ENCODE measurements around the gene KCTD19.

Gene KCTD19

DNA sequence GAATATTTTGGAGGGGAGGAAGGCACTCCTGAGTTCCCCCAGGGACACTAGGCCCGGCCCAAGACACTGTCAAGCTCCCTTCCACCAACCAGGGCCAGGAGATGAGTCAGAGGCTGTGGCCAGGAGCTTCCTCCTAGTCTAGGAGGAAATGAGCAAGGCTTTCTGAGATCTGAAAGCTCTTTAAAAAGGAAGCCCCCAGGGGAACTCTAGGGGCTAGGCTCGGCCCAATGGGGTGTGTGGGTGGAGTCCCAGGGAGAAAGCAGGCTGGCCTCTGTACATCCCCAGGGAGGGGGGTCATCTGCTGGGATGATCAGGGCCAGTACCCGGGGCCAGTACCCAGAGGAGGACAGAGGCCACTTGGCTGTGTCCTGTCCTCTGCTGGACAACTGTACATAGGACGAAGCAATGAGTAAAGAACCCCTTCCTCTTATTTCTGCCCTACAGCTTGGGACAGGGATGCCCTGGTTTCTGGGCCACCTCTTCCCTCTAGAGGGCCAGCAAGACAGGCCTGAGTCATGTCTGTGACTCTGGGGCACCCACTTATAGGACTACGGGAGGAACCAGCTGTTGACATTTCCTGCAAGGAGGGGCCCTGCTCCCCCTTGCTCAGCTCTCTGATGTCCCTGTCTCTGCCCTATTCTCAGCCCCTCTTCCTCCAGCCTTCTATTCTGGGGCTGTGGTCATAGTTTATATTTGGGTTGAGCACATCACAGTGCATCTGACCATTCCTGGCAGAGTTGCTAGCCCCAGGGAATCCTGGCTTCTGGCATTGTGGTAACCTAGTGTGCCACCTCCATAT, 82.0 kb downstream of the KCTD19 start:
- Histone ChIP-seq H3K4me1 (ENCODE audit: control insufficient read depth, insufficient read depth, low read length) (peaks cover 20% of the 10 kb centered on the region), H3K36me3 (ENCODE audit: control insufficient read depth, insufficient read depth, low read length) (peaks cover 2% of the 10 kb centered on the region), H3K27me3 (ENCODE audit: control insufficient read depth, insufficient read depth, low read length) (peaks cover 11% of the 10 kb centered on the region), H3K9me3 (ENCODE audit: control insufficient read depth, insufficient read depth, low read length) (no peaks in the 10 kb centered on the region), H3K9ac (ENCODE audit: low read depth, low read length) (no peak overlapping the region), H3K4me3 (ENCODE audit: low read depth, low read length) (peak overlapping the region; percentile 13)

DNA sequence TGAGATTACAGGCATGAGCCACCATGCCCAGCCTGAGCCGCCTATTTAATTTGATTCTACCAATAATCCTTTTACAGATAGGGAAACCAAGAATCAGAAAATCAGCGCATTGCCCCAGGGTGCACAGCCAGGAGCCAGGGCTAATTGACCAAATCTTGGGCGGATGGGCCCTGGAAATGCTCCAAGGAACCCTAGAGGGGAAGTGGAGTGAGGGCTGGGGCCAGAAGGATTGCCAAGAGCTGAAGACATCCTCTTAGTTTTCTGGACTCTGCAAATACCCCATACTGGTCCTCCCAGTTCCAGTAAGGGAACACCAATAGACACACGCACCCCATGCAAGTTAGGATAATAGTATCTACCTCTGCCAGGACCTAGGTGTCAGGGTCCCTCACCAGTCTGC, 83.1 kb downstream of the KCTD19 start:
- H3K9me3 ChIP-seq (ENCODE audit: control insufficient read depth, insufficient read depth, low read length): no peaks in the 10 kb centered on the region
- H3K4me1 ChIP-seq (ENCODE audit: control insufficient read depth, insufficient read depth, low read length): peaks cover 20% of the 10 kb centered on the region
- no peak overlapping the region for H3K4me3 ChIP-seq (ENCODE audit: low read depth, low read length)
- H3K27me3 ChIP-seq (ENCODE audit: control insufficient read depth, insufficient read depth, low read length): peaks cover 4% of the 10 kb centered on the region
- peaks cover 5% of the 10 kb centered on the region for H3K36me3 ChIP-seq (ENCODE audit: control insufficient read depth, insufficient read depth, low read length)
- H3K9ac ChIP-seq (ENCODE audit: low read depth, low read length): no peak overlapping the region

DNA sequence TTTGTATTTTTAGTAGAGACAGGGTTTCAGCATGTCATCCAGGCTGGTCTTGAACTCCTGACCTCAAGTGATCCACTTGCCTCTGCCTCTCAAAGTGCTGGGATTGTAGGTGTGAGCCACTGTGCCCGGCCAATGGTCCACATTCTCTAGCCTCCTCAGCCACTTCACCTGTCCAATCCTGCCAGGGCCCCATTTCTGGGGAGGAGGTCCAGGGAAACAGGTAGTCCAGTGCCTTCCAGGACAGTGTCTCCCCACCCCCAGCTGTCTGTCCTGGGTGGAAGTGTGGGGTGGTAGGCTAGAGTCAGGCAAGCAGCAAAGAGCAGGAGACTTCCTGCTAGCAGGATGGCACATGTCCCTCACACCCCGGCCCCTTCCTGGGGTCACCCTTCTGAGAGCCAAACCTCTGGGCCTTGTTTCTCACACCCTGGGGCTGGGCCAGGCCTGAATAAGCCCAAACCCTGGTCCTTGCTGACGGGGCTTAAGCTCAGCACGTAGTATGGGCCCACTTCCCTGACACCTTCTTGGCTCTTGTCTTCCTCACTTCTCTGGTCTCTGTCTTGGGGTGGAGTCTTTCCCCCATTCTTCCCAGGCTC, 84.3 kb downstream of the KCTD19 start:
- no peak overlapping the region for H3K9ac ChIP-seq (ENCODE audit: low read depth, low read length)
- H3K4me3 ChIP-seq (ENCODE audit: low read depth, low read length): no peak overlapping the region
- peaks cover 17% of the 10 kb centered on the region for H3K4me1 ChIP-seq (ENCODE audit: control insufficient read depth, insufficient read depth, low read length)
- H3K27me3 ChIP-seq (ENCODE audit: control insufficient read depth, insufficient read depth, low read length): no peaks in the 10 kb centered on the region
- H3K9me3 ChIP-seq (ENCODE audit: control insufficient read depth, insufficient read depth, low read length): no peaks in the 10 kb centered on the region
- H3K36me3 ChIP-seq (ENCODE audit: control insufficient read depth, insufficient read depth, low read length): peaks cover 11% of the 10 kb centered on the region

DNA sequence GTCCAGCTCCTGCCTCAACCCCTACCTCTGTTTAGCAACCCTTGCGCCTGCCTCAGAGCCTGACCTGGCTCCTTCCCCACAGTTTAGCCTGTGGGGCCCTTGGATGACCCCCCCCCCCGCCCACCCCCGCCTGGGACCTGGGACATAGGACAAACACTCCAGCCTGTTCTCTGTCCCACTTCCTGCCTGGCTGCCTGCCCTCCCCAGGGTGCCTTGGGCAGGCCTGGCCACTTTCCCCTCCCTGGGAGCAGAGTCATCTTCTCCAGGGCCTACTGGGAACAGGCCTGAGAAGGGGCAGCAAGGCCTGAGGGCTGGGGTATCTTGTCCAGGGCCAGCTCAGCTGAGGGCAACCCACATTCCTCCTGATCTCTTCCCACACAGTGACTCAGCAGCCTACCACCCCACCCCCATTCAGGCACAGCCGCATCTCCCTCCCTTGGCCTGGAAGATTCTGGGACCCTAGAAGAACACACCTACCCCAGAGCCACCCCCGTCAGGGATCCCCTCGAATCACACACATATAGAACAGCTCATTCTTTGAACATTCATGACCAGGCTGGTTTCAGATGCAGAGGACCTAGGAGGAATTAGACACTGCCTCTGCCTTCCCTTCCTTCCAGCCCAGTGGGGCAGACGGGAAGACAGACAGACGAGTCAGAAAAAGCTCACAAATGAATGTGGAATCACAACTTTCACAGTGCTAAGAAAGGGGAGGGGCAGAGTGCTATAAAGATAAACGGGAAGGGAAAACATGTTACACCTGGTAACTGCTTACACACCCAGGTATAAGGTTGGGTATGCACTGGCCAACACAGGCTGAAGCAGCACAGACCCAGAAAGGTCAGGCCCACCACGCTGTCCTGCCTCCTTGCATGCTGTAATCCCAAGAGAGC, 85.3 kb downstream of the KCTD19 start:
- Histone ChIP-seq H3K4me3 (ENCODE audit: low read depth, low read length) (no peak overlapping the region), H3K9ac (ENCODE audit: low read depth, low read length) (peak overlapping the region; percentile 47), H3K36me3 (ENCODE audit: control insufficient read depth, insufficient read depth, low read length) (peaks cover 12% of the 10 kb centered on the region), H3K27me3 (ENCODE audit: control insufficient read depth, insufficient read depth, low read length) (no peaks in the 10 kb centered on the region), H3K4me1 (ENCODE audit: control insufficient read depth, insufficient read depth, low read length) (peaks cover 17% of the 10 kb centered on the region), H3K9me3 (ENCODE audit: control insufficient read depth, insufficient read depth, low read length) (no peaks in the 10 kb centered on the region)

DNA sequence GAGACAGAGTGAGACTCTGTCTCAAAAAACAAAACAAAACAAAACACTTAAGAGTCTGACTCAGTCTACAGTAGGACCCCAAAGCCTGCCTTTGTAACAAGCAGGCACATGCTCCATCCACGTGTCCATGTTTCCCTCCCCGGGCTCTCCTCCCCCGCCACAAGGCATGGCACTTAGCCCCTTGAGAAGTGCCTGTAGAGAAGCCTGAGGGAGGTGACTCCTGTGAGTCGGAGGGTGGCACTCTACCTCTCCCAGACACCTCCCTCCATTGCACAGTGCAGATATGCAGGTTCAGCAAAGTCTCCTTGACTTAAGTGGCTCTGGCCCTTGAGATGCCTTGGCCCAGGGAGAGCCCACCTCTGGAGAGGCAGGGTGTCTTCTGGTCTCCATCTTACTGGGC, 86.0 kb downstream of the KCTD19 start:
- Histone ChIP-seq H3K9ac (ENCODE audit: low read depth, low read length) (no peak overlapping the region), H3K36me3 (ENCODE audit: control insufficient read depth, insufficient read depth, low read length) (peaks cover 16% of the 10 kb centered on the region), H3K4me3 (ENCODE audit: low read depth, low read length) (no peak overlapping the region), H3K9me3 (ENCODE audit: control insufficient read depth, insufficient read depth, low read length) (no peaks in the 10 kb centered on the region), H3K4me1 (ENCODE audit: control insufficient read depth, insufficient read depth, low read length) (peaks cover 17% of the 10 kb centered on the region), H3K27me3 (ENCODE audit: control insufficient read depth, insufficient read depth, low read length) (no peaks in the 10 kb centered on the region)

Measured in iPS-15b (cell line).